HCT116 (cell line): ENCODE measurements around the gene PLOD1. TPM values are rescaled to one million over a fixed set of nuclear protein-coding genes. Genes with fewer than 3 reads are reported as not detected.

Source experiments
- ATAC-seq: fragments of 200-7000 bp; cut with Tn5 transposase; 2 replicates; pipeline ENCODE4 v1.9.1; 2020; ENCODE audit warnings: mild to moderate bottlenecking, moderate library complexity
- BruUV-seq: library from RNA; stranded (reverse); fragments of 400-500 nt; replicated peaks from 2 replicates; lab custom pipeline; 2021; lab: Mats Ljungman, UMichigan
- CTCF ChIA-PET: fragments of 300-600 bp; sonication (Branson Sonifier 250); formaldehyde crosslinking; loops from one replicate; lab custom pipeline; 2021; ENCODE audit warnings: antibody characterized with exemption; lab: Charles Lee
- POLR2A ChIA-PET: fragments of 300-600, 350-600 bp; sonication (Branson Sonifier 250); formaldehyde crosslinking; loops from one replicate; lab custom pipeline; 2021; ENCODE audit warnings: antibody characterized with exemption; lab: Charles Lee
- RAD21 ChIA-PET, 2 experiments: fragments of 300-600 bp; sonication (Branson Sonifier 250); formaldehyde crosslinking; loops; one replicate each; lab custom pipeline; 2023; ENCODE audit warnings: low total read pairs in 2 of 2; ENCODE audit not compliant: uncharacterized antibody in 2 of 2, unreplicated experiment in 2 of 2, low non-redundant PET in 1 of 2; lab: Charles Lee
- DNase-seq: peaks from one replicate; pipeline ENCODE4 v3.0.0-alpha.2; 2010; ENCODE audit warnings: low read depth, low spot score
- H2AFZ ChIP-seq: fragments of 200-600 bp; shearing (Covaris generic), sonication (generic); 2 replicates; pipeline ENCODE4 v1.6.1; 2017; ENCODE audit warnings: low read depth, mixed run types, mixed read lengths, antibody characterized with exemption, low read length; ENCODE audit not compliant: poor library complexity, severe bottlenecking
- H3K27ac ChIP-seq: 2 replicates; pipeline ENCODE4 v1.5.1; 2012; ENCODE audit warnings: low read depth, low read length
- H3K27me3 ChIP-seq: fragments of 200-600 bp; sonication (generic); 2 replicates; pipeline ENCODE4 v1.6.1; 2016; ENCODE audit warnings: mixed run types, low read length, mixed read lengths; ENCODE audit not compliant: insufficient read depth
- H3K36me3 ChIP-seq, 2 experiments: fragments of 200-500 bp in 1 of 2; fragments of 200-600 bp in 1 of 2; sonication (Bioruptor generic) in 1 of 2; sonication (generic) in 1 of 2; 2 replicates each; pipeline versions ENCODE4 v1.5.1 to v1.6.1; 2014 to 2016; ENCODE audit warnings: low read length in 2 of 2, inconsistent platforms in 1 of 2, mixed read lengths in 1 of 2, mixed run types in 1 of 2; ENCODE audit not compliant: insufficient read depth in 2 of 2, control insufficient read depth in 1 of 2
- H3K4me1 ChIP-seq, 2 experiments: fragments of 200-600 bp in 1 of 2; sonication (generic) in 1 of 2; 2 replicates each; pipeline versions ENCODE4 v1.5.1 to v1.6.1; 2012 to 2017; ENCODE audit warnings: low read length in 2 of 2, inconsistent platforms in 1 of 2, mild to moderate bottlenecking in 1 of 2, mixed read lengths in 1 of 2, mixed run types in 1 of 2, moderate library complexity in 1 of 2; ENCODE audit not compliant: insufficient read depth in 2 of 2, control insufficient read depth in 1 of 2
- H3K4me2 ChIP-seq: fragments of 200-600 bp; sonication (generic); 2 replicates; pipeline ENCODE4 v1.6.1; 2017; ENCODE audit warnings: mixed run types, low read length, mixed read lengths
- H3K4me3 ChIP-seq, 2 experiments: fragments of 200-600 bp in 1 of 2; sonication (generic) in 1 of 2; replicated peaks in 1 of 2; 2 replicates each; pipeline ENCODE4 v1.5.1; 2011 to 2016; ENCODE audit warnings: low read length in 2 of 2, control low read depth in 1 of 2, low read depth in 1 of 2, mild to moderate bottlenecking in 1 of 2, mixed read lengths in 1 of 2, mixed run types in 1 of 2
- H3K79me2 ChIP-seq: fragments of 200-600 bp; sonication (generic); 2 replicates; pipeline ENCODE4 v1.6.1; 2017; ENCODE audit warnings: mild to moderate bottlenecking, mixed run types, low read length, moderate library complexity, mixed read lengths; ENCODE audit not compliant: insufficient read depth
- H3K9ac ChIP-seq: fragments of 200-600 bp; sonication (generic); 2 replicates; pipeline ENCODE4 v1.6.1; 2016; ENCODE audit warnings: low read length, mixed read lengths
- H3K9me2 ChIP-seq: fragments of 200-600 bp; sonication (generic), shearing (Covaris generic); 2 replicates; pipeline ENCODE4 v1.6.1; 2017; ENCODE audit warnings: mixed run types, mild to moderate bottlenecking, moderate library complexity; ENCODE audit not compliant: insufficient read depth
- H3K9me3 ChIP-seq, 2 experiments: fragments of 200-500 bp in 1 of 2; fragments of 200-600 bp in 1 of 2; sonication (Bioruptor generic) in 1 of 2; sonication (generic) in 1 of 2; 2 replicates each; pipeline ENCODE4 v1.6.1; 2014 to 2017; ENCODE audit warnings: low read length in 2 of 2, mixed read lengths in 2 of 2, inconsistent platforms in 1 of 2, low read depth in 1 of 2, mild to moderate bottlenecking in 1 of 2, mixed run types in 1 of 2, moderate library complexity in 1 of 2; ENCODE audit not compliant: control insufficient read depth in 1 of 2, insufficient read depth in 1 of 2
- H4K20me1 ChIP-seq: fragments of 200-600 bp; sonication (generic), shearing (Covaris generic); 2 replicates; pipeline ENCODE4 v1.6.1; 2017; ENCODE audit warnings: mixed run types, mild to moderate bottlenecking, moderate library complexity; ENCODE audit not compliant: insufficient read depth
- CEBPB ChIP-seq: IDR thresholded peaks from 2 replicates; pipeline ENCODE4 v1.6.1; 2012; ENCODE audit warnings: low read depth
- ELF1 ChIP-seq: IDR thresholded peaks from 2 replicates; pipeline ENCODE4 v1.6.1; 2012; ENCODE audit warnings: low read depth, borderline replicate concordance
- EZH2phosphoT487 ChIP-seq: fragments of 200-600 bp; IDR thresholded peaks from 2 replicates; pipeline ENCODE4 v1.6.1; 2018; ENCODE audit warnings: antibody characterized with exemption, borderline replicate concordance
- JUND ChIP-seq: IDR thresholded peaks from 2 replicates; pipeline ENCODE4 v1.6.1; 2012
- POLR2A ChIP-seq: IDR thresholded peaks from 2 replicates; pipeline ENCODE4 v1.7.0; 2011; ENCODE audit warnings: borderline replicate concordance; ENCODE audit not compliant: insufficient read depth, insufficient read length; ENCODE audit errors: extremely low read depth
- POLR2AphosphoS5 ChIP-seq: IDR thresholded peaks from 2 replicates; pipeline ENCODE4 v1.6.1; 2011; ENCODE audit warnings: mild to moderate bottlenecking, low read depth, low read length, moderate library complexity
- RAD21 ChIP-seq: IDR thresholded peaks from 2 replicates; pipeline ENCODE4 v1.6.1; 2012; ENCODE audit warnings: low read depth, mild to moderate bottlenecking
- SIN3A ChIP-seq: IDR thresholded peaks from 2 replicates; pipeline ENCODE4 v1.6.1; 2012; ENCODE audit warnings: low read depth
- TCF7L2 ChIP-seq: IDR thresholded peaks from 2 replicates; pipeline ENCODE4 v1.7.0; 2011; ENCODE audit warnings: borderline replicate concordance, inconsistent platforms; ENCODE audit not compliant: insufficient read depth, insufficient read length; ENCODE audit errors: extremely low read depth
- YY1 ChIP-seq: IDR thresholded peaks from 2 replicates; pipeline ENCODE4 v1.6.1; 2011; ENCODE audit warnings: low read length, low read depth, moderate library complexity, mild to moderate bottlenecking; ENCODE audit not compliant: insufficient replicate concordance; ENCODE audit errors: extremely low read depth
- ZFX ChIP-seq: fragments of 450-650 bp; IDR thresholded peaks from 2 replicates; pipeline ENCODE4 v1.6.1; 2017
- ZNF274 ChIP-seq: fragments of 200-500 bp; sonication (Bioruptor generic); IDR thresholded peaks from 2 replicates; pipeline ENCODE4 v1.6.1; 2014; ENCODE audit warnings: mild to moderate bottlenecking, low read depth, low read length, inconsistent platforms
- intact Hi-C: fragments of 100-400 bp; cut with micrococcal nuclease; formaldehyde crosslinking; loops from 2 replicates; pipeline ENCODE4 v1.10.0; 2022
- total RNA-seq: library from RNA; stranded (reverse); gene quantifications from one replicate; pipeline ENCODE4 v1.2.1, GENCODE V29; 2021; ENCODE audit not compliant: unreplicated experiment
- TF ChIP-seq, protein P1 (sequence below): IDR thresholded peaks from 2 replicates; pipeline ENCODE4 v1.6.1; 2011; ENCODE audit warnings: mild to moderate bottlenecking, low read length, moderate library complexity; ENCODE audit not compliant: insufficient replicate concordance; ENCODE audit errors: extremely low read depth
- TF ChIP-seq, protein P2 (sequence below): IDR thresholded peaks from 2 replicates; pipeline ENCODE4 v1.6.1; 2012
- TF ChIP-seq, protein P3 (sequence below): IDR thresholded peaks from 2 replicates; pipeline ENCODE4 v1.6.1; 2012; ENCODE audit warnings: low read depth
- TF ChIP-seq, protein P4 (sequence below), 3 experiments: fragments of 200-600 bp in 1 of 3; sonication (generic) in 1 of 3; IDR thresholded peaks in 2 of 3; conservative IDR thresholded peaks in 1 of 3; 2 replicates each; pipeline ENCODE4 v1.5.1; 2012 to 2017; ENCODE audit warnings: low read depth in 2 of 3, low read length in 2 of 3, antibody characterized with exemption in 1 of 3, borderline replicate concordance in 1 of 3, control low read depth in 1 of 3, mild to moderate bottlenecking in 1 of 3, mixed read lengths in 1 of 3, mixed run types in 1 of 3, moderate library complexity in 1 of 3; ENCODE audit not compliant: insufficient read depth in 1 of 3

PLOD1 gene
- total RNA-seq, 1 experiment from 2014 or later = 175 TPM

DNA sequence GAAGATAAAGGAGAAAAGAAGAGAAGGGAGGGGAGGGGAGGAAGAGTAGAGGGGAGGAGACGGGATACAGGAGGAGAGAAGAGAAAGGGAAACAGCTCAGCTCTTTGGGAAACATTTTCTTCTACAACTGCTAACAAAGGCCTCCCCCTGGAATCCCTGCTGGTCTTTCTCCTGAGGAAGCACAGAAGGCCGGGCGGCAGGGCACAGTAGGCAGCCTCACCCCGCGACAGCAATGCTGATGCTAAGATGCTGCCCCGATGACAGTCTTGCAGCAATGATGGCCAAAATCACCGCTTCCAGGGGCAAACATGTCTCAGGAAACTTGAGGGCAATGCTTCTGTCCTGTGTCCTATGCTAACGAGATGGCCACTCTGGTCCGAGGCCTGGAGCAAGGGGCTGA lies 13.5 kb upstream of the PLOD1 start:
- H3K36me3 ChIP-seq = peaks cover 25 to 38% of the 10 kb centered on the region in 2 experiments

More for the DNA sequence above, 13.5 kb upstream of the PLOD1 start:
- Histone ChIP-seq H3K4me3 (no peak overlapping the region), H3K79me2 (peaks cover 53% of the 10 kb centered on the region), H3K4me2 (no peak overlapping the region), H3K4me1 (peaks cover 8 to 18% of the 10 kb centered on the region in 2 experiments), H2AFZ (no peak overlapping the region), H4K20me1 (0 out of 2 replicates have a peak, but pooled peaks cover 6% of the 10 kb centered on the region), H3K9ac (no peak overlapping the region), H3K27me3 (no peaks in the 10 kb centered on the region), H3K9me2 (no peaks in the 10 kb centered on the region), H3K9me3 (no peaks in the 10 kb centered on the region), H3K27ac (no peak overlapping the region)
- TF ChIP-seq, protein P1, sequence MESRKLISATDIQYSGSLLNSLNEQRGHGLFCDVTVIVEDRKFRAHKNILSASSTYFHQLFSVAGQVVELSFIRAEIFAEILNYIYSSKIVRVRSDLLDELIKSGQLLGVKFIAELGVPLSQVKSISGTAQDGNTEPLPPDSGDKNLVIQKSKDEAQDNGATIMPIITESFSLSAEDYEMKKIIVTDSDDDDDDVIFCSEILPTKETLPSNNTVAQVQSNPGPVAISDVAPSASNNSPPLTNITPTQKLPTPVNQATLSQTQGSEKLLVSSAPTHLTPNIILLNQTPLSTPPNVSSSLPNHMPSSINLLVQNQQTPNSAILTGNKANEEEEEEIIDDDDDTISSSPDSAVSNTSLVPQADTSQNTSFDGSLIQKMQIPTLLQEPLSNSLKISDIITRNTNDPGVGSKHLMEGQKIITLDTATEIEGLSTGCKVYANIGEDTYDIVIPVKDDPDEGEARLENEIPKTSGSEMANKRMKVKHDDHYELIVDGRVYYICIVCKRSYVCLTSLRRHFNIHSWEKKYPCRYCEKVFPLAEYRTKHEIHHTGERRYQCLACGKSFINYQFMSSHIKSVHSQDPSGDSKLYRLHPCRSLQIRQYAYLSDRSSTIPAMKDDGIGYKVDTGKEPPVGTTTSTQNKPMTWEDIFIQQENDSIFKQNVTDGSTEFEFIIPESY = no peak
- TF ChIP-seq TCF7L2 = no peak
- no peak for TF ChIP-seq YY1
- no peak for TF ChIP-seq EZH2phosphoT487
- TF ChIP-seq ZNF274 = no peak
- no peak for TF ChIP-seq POLR2A
- TF ChIP-seq ELF1 = no peak
- TF ChIP-seq, protein P2, sequence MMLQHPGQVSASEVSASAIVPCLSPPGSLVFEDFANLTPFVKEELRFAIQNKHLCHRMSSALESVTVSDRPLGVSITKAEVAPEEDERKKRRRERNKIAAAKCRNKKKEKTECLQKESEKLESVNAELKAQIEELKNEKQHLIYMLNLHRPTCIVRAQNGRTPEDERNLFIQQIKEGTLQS = no peak
- no peak for TF ChIP-seq RAD21
- no peak for TF ChIP-seq JUND
- TF ChIP-seq CEBPB = no peak
- TF ChIP-seq, protein P3, sequence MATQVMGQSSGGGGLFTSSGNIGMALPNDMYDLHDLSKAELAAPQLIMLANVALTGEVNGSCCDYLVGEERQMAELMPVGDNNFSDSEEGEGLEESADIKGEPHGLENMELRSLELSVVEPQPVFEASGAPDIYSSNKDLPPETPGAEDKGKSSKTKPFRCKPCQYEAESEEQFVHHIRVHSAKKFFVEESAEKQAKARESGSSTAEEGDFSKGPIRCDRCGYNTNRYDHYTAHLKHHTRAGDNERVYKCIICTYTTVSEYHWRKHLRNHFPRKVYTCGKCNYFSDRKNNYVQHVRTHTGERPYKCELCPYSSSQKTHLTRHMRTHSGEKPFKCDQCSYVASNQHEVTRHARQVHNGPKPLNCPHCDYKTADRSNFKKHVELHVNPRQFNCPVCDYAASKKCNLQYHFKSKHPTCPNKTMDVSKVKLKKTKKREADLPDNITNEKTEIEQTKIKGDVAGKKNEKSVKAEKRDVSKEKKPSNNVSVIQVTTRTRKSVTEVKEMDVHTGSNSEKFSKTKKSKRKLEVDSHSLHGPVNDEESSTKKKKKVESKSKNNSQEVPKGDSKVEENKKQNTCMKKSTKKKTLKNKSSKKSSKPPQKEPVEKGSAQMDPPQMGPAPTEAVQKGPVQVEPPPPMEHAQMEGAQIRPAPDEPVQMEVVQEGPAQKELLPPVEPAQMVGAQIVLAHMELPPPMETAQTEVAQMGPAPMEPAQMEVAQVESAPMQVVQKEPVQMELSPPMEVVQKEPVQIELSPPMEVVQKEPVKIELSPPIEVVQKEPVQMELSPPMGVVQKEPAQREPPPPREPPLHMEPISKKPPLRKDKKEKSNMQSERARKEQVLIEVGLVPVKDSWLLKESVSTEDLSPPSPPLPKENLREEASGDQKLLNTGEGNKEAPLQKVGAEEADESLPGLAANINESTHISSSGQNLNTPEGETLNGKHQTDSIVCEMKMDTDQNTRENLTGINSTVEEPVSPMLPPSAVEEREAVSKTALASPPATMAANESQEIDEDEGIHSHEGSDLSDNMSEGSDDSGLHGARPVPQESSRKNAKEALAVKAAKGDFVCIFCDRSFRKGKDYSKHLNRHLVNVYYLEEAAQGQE = no peak
- no peak for TF ChIP-seq POLR2AphosphoS5
- no peak for TF ChIP-seq SIN3A
- TF ChIP-seq, protein P4, sequence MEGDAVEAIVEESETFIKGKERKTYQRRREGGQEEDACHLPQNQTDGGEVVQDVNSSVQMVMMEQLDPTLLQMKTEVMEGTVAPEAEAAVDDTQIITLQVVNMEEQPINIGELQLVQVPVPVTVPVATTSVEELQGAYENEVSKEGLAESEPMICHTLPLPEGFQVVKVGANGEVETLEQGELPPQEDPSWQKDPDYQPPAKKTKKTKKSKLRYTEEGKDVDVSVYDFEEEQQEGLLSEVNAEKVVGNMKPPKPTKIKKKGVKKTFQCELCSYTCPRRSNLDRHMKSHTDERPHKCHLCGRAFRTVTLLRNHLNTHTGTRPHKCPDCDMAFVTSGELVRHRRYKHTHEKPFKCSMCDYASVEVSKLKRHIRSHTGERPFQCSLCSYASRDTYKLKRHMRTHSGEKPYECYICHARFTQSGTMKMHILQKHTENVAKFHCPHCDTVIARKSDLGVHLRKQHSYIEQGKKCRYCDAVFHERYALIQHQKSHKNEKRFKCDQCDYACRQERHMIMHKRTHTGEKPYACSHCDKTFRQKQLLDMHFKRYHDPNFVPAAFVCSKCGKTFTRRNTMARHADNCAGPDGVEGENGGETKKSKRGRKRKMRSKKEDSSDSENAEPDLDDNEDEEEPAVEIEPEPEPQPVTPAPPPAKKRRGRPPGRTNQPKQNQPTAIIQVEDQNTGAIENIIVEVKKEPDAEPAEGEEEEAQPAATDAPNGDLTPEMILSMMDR (IDR thresholded peaks at IDR 0.05 in 2 of 3, conservative IDR thresholded peaks at IDR 0.05 in 1 of 3; ENCODE audit: borderline replicate concordance in 1 of 3, insufficient read depth in 1 of 3, low read depth in 2 of 3, low read length in 2 of 3) = no peak
- no peak for TF ChIP-seq ZFX
- no peak for DNase-seq
- POLR2A ChIA-PET = interaction anchor here (1.7 to 4.1 kb wide), 2 partner anchors 11 to 13 kb away, joined by 6 to 22 read pairs; no protein-coding TSS in a partner anchor
- intact Hi-C loops = no loop called here
- ATAC-seq = no peak
- CTCF ChIA-PET = no interaction called here
- BruUV-seq = no TSS peak
- RAD21 ChIA-PET = no interaction called here
